Hepatic stellate cell (primary cell): ENCODE results near the gene PFDN4.
"Not testable (repeated sequence)": the region's sequence is repeated elsewhere in the genome, so short reads cannot be mapped to it uniquely, and the experiment has no call there.

Experiments used
- DNase-seq: peaks from one replicate; pipeline ENCODE4 v3.0.0; 2011; ENCODE audit warnings: low spot score

Gene PFDN4

GRCh38 chr20:54223751-54224150 lies 15.9 kb downstream of the PFDN4 start:
- no peak for DNase-seq

- DNase-seq: not testable (repeated sequence)
Measured at GRCh38 chr20:54224642-54225041, 16.8 kb downstream of the PFDN4 start.

DNA sequence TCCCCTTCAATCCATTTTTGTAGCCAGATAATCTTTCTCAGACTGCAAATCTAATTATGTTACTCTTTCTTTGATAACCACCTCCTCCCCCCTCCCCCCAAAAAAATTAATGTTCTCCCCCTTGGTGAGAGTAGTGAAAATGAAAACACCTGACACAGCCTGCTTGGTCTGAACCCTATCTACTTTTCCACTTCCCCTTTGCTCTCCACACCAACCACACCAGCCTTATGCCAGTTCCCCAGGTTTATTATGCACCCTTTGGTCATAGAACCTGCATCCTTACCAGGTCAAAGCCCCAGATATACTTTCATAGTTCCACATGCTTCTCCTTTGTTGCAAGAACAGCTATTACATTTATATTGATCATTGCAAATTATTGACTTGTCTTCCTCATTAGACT lies 19.4 kb downstream of the PFDN4 start:
- DNase-seq: no peak

GRCh38 chr20:54227751-54228150 lies 19.9 kb downstream of the PFDN4 start:
- DNase-seq: no peak

GRCh38 chr20:54228841-54229240 lies 21.0 kb downstream of the PFDN4 start:
- DNase-seq: no peak

- no peak for DNase-seq
Measured at GRCh38 chr20:54229566-54230160, 21.8 kb downstream of the PFDN4 start.

DNA sequence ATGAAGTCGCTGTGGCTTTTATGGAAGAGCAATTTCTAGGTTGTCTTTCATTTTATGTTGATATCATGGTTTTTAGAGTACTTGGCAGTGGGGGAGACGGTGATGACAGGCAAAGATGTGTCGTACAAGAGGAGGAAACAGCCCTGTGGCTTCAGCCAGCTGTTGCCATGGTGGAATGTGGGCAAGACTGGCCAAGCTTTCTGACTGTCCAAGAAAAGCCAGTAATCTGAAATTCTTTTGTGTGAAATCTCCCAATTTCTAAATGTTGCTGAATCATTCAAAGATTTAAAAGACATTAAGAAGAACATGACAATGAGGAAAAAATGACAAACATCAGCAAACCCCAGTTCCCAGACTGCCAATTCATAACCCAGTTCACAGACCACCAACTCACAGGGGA lies 23.1 kb downstream of the PFDN4 start:
- no peak for DNase-seq

- DNase-seq: no peak
Measured at GRCh38 chr20:54234991-54235390, 27.1 kb downstream of the PFDN4 start.

- DNase-seq: no peak
Measured at GRCh38 chr20:54237116-54237943, 29.4 kb downstream of the PFDN4 start.

- DNase-seq: no peak
Measured at GRCh38 chr20:54244113-54244512, 36.2 kb downstream of the PFDN4 start.

DNA sequence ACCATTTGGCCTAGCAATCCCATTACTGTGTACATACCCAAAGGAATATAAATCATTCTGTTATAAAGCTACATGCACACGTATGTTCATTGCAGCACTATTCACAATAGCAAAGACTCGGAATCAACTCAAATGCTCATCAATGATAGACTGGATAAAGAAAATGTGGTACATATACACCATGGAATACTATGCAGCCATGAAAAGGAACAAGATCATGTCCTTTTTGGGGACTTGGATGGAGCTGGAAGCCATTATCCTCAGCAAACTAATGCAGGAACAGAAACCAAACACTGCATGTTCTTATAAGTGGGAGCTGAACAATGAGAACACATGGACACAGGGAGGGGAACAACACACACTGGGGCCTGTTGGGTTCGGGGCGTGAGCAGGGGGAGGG lies 40.8 kb downstream of the PFDN4 start:
- DNase-seq: not testable (repeated sequence)

- DNase-seq: no peak
Measured at GRCh38 chr20:54250691-54251090, 42.8 kb downstream of the PFDN4 start.

DNA sequence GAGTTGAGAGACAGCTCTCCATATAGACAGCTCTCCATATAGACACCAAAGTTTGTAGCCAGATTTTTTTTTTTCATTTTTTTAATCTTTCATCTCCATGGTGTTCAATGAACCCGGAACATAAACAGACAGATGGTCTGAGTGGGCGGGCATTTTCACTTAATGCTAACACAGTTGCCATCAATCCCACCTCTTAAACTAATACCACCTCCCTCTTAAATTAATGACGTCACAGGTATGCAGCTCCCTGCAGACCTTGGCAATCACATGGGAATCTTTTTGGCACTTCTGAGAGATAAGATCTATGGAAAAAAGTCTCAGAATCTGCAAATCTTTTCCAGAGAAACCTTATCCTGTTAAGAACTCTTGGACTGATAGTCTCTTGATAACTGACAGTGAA lies 43.2 kb downstream of the PFDN4 start:
- no peak for DNase-seq

GRCh38 chr20:54254596-54254995 lies 46.7 kb downstream of the PFDN4 start:
- DNase-seq: no peak

GRCh38 chr20:54255157-54255556 lies 47.3 kb downstream of the PFDN4 start:
- DNase-seq: peak; percentile 9

GRCh38 chr20:54256202-54256601 lies 48.3 kb downstream of the PFDN4 start:
- no peak for DNase-seq

GRCh38 chr20:54257071-54257816 lies 49.4 kb downstream of the PFDN4 start:
- peak; percentile 26 for DNase-seq

GRCh38 chr20:54260116-54260515 lies 52.2 kb downstream of the PFDN4 start:
- no peak for DNase-seq

GRCh38 chr20:54262671-54263070 lies 54.8 kb downstream of the PFDN4 start:
- DNase-seq: no peak

DNA sequence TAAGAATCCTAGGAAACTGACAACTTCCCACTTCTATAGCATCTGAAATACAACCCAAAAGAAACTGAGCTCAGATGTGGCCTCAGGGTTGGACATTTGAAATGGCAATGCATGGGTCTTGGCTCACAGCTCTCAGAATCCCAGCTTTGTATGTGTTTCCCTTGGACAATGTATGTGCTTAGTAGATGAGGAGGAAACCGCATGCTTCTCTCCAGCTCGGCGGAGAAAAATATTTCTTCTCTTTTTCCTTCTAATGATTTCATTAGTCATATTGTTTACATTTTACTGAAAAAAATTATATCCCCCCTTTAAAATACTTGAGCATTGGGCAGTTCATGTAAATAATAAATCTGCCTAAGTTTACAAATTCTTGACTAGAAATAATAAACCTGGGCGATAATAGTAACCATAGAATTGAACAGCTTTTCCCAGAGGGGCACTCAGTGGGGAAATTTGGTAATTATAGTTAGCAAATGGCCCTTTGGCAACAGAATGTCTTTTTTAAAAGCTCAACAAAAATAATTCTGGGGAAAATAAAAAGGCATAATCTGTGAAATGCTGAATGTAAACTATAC lies 55.3 kb downstream of the PFDN4 start:
- no peak for DNase-seq

DNA sequence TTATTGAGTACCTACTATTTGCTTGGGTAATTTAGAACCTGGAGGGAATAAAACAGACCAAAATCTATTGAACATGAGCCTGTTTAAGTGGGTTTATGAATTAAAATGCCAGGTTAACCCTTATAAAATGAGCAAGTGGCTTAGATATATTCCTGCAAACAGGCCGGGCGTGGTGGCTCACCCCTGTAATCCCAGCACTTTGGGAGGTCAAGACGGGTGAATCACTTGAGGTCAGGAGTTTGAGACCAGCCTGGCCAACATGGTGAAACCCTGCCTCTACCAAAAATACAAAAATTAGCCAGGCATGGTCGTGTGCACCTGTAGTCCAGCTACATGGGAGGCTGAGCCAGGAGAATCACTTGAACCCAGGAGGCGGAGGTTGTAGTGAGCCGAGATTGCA lies 57.9 kb downstream of the PFDN4 start:
- DNase-seq: not testable (repeated sequence)

DNA sequence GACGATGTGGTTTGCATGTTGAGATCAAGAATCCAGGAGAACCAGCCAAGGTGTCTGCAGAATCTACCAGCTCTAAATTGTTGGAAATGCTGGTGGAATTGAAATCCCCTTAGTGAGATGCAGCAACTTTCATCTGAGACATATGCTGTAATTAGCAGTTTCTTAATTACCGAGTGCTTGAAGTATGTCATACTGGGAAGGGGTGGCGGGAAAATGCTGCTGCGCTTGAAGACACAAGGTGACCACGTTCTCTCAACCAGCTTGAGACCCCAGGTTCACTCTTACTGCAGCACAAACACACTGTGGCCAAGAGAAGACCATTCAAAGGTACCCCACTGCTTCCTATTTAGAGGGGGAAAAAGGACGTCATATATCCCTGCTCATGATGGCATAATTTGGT lies 59.0 kb downstream of the PFDN4 start:
- DNase-seq: no peak
